Measurements from ENCODE around the gene VPS37B.
"Not testable (repeated sequence)": the region's sequence is repeated elsewhere in the genome, so short reads cannot be mapped to it uniquely, and the experiment has no call there.

Gene VPS37B, protein sequence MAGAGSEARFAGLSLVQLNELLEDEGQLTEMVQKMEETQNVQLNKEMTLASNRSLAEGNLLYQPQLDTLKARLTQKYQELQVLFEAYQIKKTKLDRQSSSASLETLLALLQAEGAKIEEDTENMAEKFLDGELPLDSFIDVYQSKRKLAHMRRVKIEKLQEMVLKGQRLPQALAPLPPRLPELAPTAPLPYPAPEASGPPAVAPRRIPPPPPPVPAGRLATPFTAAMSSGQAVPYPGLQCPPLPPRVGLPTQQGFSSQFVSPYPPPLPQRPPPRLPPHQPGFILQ

DNA sequence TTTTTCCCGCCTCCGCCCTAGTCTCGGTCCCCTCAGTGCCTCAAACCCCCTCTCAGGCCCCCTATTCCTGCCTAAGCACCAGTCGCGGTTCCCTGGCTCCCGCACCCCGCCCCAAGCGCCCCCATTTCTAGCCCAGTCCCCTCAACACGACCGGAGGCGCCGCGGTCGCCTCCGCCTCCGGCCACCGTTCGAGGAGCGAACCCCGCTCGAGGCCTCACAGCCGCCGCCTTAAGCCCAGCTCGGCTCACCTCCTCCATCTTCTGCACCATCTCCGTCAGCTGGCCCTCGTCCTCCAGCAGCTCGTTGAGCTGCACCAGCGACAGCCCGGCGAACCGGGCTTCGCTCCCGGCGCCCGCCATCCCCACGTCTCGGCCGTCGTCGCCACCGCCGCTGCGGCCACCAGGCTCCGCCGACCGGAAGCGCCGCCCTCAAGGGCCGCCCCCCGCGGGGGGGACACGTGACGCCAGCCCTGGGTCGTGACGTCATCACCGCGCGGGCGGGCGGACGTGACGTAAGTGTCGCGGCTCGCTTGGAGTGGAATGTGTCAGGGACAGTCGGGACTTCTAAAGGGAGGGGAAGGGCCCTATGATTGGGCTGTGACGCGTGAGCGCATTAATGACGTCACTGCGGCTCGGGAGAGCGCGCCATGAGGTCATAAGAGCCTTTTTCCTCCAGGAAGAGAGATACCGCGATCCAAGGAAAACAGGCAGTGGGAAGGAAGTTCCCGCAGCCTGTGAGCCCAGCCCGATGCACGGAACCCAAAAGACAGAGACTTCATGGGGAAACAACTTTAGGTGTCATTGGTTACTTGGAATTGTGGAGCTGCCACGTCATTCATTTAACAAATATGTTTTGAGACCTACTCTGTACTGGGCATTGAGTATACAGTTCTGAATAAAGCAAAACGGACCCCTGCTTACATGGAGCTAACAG lies at the start of gene VPS37B:
VPS37B (minus strand) TSS at position 421 of the 933 bp plus-strand sequence; CDS start at position 359, 62 bp downstream.
- peak within 1 kb of the TSS; percentile 84 for H3K4me3 ChIP-seq (ENCODE audit: control insufficient read depth, low read depth, low read length)
- TF ChIP-seq, protein P1, sequence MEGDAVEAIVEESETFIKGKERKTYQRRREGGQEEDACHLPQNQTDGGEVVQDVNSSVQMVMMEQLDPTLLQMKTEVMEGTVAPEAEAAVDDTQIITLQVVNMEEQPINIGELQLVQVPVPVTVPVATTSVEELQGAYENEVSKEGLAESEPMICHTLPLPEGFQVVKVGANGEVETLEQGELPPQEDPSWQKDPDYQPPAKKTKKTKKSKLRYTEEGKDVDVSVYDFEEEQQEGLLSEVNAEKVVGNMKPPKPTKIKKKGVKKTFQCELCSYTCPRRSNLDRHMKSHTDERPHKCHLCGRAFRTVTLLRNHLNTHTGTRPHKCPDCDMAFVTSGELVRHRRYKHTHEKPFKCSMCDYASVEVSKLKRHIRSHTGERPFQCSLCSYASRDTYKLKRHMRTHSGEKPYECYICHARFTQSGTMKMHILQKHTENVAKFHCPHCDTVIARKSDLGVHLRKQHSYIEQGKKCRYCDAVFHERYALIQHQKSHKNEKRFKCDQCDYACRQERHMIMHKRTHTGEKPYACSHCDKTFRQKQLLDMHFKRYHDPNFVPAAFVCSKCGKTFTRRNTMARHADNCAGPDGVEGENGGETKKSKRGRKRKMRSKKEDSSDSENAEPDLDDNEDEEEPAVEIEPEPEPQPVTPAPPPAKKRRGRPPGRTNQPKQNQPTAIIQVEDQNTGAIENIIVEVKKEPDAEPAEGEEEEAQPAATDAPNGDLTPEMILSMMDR (IDR thresholded peaks at IDR 0.05; ENCODE audit: control insufficient read depth, insufficient read depth, low read depth, low read length, missing control alignments) = no peak
- peak; percentile 38 for DNase-seq (ENCODE audit: low read depth)

DNA sequence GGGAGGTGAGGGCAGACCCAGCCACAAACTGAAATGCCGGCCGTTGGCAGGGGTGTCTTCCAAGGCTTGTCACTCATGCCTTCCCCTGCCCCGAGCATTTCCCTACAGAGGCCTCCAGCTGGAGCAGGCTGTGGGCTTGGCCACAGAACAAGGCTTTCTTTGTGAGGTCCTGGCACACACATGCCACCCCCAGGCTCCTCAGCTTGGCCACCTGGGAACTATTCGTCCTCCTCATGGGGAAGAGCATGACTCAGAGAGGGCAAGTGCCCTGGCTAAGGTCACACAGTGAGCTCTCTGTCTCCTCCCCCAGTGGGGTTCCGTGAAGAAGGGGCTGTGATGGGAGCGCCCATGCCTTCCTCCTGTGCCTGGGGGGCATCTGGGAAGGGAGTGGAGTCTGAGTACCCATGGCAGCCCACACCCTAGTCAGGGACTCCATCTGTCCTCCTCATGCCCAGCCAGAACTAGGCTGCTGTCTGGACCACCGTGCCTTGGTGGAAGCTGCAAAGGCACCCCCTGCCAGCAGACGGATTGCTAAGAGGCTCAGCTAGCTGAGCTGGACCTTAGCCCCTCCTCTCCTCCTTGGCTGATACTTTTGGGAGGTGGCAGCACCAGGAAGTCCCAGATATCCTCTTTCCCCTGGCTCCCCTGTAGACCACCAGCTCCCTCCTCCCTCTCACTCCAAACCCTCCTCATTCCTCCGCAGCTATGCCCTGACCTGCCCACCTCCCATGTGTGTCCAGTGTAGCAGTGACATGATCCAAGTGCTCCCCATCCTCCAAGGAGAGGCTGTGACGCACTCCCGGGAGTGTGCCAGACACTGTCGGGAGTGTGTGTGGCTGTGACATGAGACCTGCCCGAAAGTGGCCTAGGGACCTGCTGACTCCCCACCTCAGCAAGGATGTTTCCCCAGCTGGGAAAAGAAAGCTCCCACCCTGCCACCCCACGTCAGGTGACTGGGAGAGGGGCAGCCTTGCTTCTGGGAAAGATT lies 49.0 kb upstream of the VPS37B start:
- TF ChIP-seq, protein P1 (IDR thresholded peaks at IDR 0.05; ENCODE audit: control insufficient read depth, insufficient read depth, low read depth, low read length, missing control alignments) = no peak
- no peak for DNase-seq (ENCODE audit: low read depth)

DNA sequence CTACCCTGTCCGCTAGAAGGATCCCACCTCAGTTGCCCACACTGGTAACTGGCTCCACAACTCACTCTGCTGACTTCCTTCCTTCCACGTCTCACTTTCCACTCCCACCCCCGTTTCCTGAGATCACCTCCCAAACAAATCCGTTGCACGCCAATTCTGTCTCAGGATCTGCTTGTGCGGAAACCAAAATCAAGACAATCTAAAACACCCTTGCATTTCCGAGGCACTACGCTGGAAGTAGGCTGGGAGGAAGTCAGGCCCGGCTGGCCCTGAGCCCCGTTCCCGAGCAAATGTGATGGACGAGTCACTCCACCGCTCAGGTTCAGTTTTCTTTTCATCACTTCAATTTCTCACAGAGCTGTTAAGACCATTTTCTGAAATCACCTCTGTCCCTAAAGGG lies 47.3 kb upstream of the VPS37B start:
- TF ChIP-seq, protein P1 (IDR thresholded peaks at IDR 0.05; ENCODE audit: control insufficient read depth, insufficient read depth, low read depth, low read length, missing control alignments) = no peak
- DNase-seq (ENCODE audit: low read depth) = no peak
- H3K4me3 ChIP-seq (ENCODE audit: control insufficient read depth, low read depth, low read length) = no peak overlapping the region

More for the DNA sequence above, 49.0 kb upstream of the VPS37B start:
- H3K4me3 ChIP-seq (ENCODE audit: control insufficient read depth, low read depth, low read length) = no peak overlapping the region

DNA sequence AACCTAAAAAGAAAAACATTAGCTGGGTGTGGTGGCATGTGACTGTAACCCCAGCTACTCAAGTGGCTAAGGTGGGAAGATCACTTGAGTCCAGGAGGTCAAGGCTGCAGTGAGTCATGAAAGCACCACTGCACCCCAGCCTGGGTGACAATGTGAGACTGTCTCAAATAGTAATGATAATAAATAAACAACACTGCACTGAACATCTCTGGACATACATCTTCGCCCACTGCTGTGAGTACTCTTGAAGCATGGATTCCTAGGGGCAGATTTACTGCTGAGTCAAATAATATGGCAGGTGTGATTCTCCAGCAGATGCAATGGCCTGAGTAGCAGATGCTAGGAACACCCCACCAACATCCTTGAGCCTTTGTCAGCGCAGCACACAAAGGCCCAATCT lies 46.7 kb upstream of the VPS37B start:
- TF ChIP-seq, protein P1 (IDR thresholded peaks at IDR 0.05; ENCODE audit: control insufficient read depth, insufficient read depth, low read depth, low read length, missing control alignments) = no peak
- no peak for DNase-seq (ENCODE audit: low read depth)
- H3K4me3 ChIP-seq (ENCODE audit: control insufficient read depth, low read depth, low read length) = no peak overlapping the region

DNA sequence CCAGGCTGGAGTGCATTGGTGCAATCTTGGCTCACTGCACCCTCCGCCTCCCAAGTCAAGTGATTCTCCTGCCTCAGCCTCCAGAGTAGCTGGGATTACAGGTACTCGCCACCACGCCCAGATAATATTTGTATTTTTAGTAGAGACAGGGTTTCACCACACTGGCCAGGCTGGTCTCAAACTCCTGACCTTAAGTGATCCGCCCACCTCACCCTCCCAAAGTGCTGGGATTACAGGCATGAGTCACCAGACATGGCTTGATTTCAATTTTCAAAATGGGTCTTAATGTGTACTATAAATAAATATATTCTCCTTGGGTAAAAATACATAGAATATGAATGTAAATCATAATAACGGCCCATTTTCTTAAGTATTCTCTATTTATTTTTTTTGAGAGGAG lies 45.4 kb upstream of the VPS37B start:
- DNase-seq (ENCODE audit: low read depth); H3K4me3 ChIP-seq (ENCODE audit: control insufficient read depth, low read depth, low read length): not testable (repeated sequence)

DNA sequence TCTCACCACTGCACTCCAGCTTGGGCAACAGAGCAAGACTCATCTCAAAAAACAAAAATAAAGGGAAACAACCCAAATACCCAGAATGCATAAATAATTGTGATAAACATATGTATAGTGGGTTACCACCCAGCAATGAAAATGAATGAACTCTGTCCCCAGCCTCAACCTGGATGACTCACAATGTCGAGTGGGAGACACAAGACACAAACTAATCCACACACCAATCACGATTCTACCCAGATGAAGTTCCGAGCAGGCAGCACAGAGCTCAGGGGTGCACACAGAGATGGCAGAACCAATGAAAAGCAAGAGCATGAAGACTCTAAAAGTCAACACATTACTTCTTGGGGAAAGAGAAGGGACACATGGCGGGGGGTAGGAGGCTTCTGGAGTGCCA lies 43.2 kb upstream of the VPS37B start:
- TF ChIP-seq, protein P1 (IDR thresholded peaks at IDR 0.05; ENCODE audit: control insufficient read depth, insufficient read depth, low read depth, low read length, missing control alignments) = no peak
- DNase-seq (ENCODE audit: low read depth) = no peak
- H3K4me3 ChIP-seq (ENCODE audit: control insufficient read depth, low read depth, low read length) = no peak overlapping the region

Data from AG09309 (cell line).